Liver (tissue), 3 donors: ENCODE results near the gene ADA.

Experiments
- FOXA1 ChIP-seq: IDR thresholded peaks from 2 replicates; pipeline ENCODE4 v1.6.1; 2016; ENCODE audit warnings: antibody characterized with exemption
- FOXA2 ChIP-seq: IDR thresholded peaks from 2 replicates; pipeline ENCODE4 v1.6.1; 2016; ENCODE audit warnings: antibody characterized with exemption
- GABPA ChIP-seq, 2 donors: IDR thresholded peaks in 1 of 2; conservative IDR thresholded peaks in 1 of 2; 2 replicates each; pipeline ENCODE4 v1.6.1; 2016; ENCODE audit warnings: antibody characterized with exemption in 2 of 2, mild to moderate bottlenecking in 1 of 2, moderate library complexity in 1 of 2
- HNF4G ChIP-seq: IDR thresholded peaks from 2 replicates; pipeline ENCODE4 v1.6.1; 2016; ENCODE audit warnings: antibody characterized with exemption
- RAD21 ChIP-seq, 2 donors: IDR thresholded peaks; 2 replicates each; pipeline ENCODE4 v1.6.1; 2016; ENCODE audit warnings: antibody characterized with exemption in 2 of 2, mild to moderate bottlenecking in 2 of 2
- REST ChIP-seq: IDR thresholded peaks from 2 replicates; pipeline ENCODE4 v1.6.1; 2016; ENCODE audit warnings: antibody characterized with exemption, mild to moderate bottlenecking
- RXRA ChIP-seq, 2 donors: IDR thresholded peaks; 2 replicates each; pipeline ENCODE4 v1.6.1; 2017 to 2018; ENCODE audit warnings: antibody characterized with exemption in 2 of 2, mild to moderate bottlenecking in 1 of 2
- SP1 ChIP-seq: IDR thresholded peaks from 2 replicates; pipeline ENCODE4 v1.6.1; 2018; ENCODE audit warnings: antibody characterized with exemption, mild to moderate bottlenecking
- TAF1 ChIP-seq: conservative IDR thresholded peaks from 2 replicates; pipeline ENCODE4 v1.6.1; 2016; ENCODE audit warnings: antibody characterized with exemption, mild to moderate bottlenecking
- YY1 ChIP-seq: IDR thresholded peaks from 2 replicates; pipeline ENCODE4 v1.6.1; 2016; ENCODE audit warnings: antibody characterized with exemption, mild to moderate bottlenecking
- TF ChIP-seq, protein P1 (sequence below): fragments of 150-350 bp; IDR thresholded peaks from 2 replicates; pipeline ENCODE4 v1.5.1; 2017; ENCODE audit warnings: improper control_type of control experiment, low read depth, low read length; ENCODE audit not compliant: missing input control
- TF ChIP-seq, protein P2 (sequence below): IDR thresholded peaks from 2 replicates; pipeline ENCODE4 v1.6.1; 2016; ENCODE audit warnings: antibody characterized with exemption
- TF ChIP-seq, protein P3 (sequence below): IDR thresholded peaks from 2 replicates; pipeline ENCODE4 v1.6.1; 2016; ENCODE audit warnings: antibody characterized with exemption
- donor health status: healthy.
- donor health status: healthy.

DNA sequence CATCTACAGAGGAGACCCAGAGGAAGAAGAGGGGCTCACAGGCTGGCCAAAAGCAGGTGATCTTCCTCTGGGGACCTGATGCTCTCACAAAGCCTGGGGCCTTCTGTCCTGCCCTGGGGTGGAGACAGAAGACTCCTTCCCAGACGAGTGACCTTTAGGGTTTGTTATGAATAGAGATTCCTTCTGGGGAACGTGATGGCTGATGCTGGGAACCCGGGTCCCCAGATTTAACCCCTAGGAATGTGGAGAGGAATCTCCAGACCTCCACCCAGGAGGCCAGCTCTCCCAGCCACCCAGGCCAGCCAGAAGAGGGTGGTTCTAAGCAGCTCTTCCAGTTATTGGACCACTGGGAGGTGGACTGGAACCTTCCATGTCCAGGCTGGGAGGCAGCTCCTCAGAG is 46.9 kb upstream of the ADA start:
- TF ChIP-seq TAF1: no peak
- TF ChIP-seq, protein P1, sequence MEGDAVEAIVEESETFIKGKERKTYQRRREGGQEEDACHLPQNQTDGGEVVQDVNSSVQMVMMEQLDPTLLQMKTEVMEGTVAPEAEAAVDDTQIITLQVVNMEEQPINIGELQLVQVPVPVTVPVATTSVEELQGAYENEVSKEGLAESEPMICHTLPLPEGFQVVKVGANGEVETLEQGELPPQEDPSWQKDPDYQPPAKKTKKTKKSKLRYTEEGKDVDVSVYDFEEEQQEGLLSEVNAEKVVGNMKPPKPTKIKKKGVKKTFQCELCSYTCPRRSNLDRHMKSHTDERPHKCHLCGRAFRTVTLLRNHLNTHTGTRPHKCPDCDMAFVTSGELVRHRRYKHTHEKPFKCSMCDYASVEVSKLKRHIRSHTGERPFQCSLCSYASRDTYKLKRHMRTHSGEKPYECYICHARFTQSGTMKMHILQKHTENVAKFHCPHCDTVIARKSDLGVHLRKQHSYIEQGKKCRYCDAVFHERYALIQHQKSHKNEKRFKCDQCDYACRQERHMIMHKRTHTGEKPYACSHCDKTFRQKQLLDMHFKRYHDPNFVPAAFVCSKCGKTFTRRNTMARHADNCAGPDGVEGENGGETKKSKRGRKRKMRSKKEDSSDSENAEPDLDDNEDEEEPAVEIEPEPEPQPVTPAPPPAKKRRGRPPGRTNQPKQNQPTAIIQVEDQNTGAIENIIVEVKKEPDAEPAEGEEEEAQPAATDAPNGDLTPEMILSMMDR: no peak
- TF ChIP-seq FOXA1: no peak
- TF ChIP-seq REST: no peak
- TF ChIP-seq GABPA (IDR thresholded peaks at IDR 0.05 in 1 of 2, conservative IDR thresholded peaks at IDR 0.05 in 1 of 2): no peak
- TF ChIP-seq RXRA (IDR thresholded peaks at IDR 0.05): no peak
- TF ChIP-seq YY1: no peak
- TF ChIP-seq, protein P2, sequence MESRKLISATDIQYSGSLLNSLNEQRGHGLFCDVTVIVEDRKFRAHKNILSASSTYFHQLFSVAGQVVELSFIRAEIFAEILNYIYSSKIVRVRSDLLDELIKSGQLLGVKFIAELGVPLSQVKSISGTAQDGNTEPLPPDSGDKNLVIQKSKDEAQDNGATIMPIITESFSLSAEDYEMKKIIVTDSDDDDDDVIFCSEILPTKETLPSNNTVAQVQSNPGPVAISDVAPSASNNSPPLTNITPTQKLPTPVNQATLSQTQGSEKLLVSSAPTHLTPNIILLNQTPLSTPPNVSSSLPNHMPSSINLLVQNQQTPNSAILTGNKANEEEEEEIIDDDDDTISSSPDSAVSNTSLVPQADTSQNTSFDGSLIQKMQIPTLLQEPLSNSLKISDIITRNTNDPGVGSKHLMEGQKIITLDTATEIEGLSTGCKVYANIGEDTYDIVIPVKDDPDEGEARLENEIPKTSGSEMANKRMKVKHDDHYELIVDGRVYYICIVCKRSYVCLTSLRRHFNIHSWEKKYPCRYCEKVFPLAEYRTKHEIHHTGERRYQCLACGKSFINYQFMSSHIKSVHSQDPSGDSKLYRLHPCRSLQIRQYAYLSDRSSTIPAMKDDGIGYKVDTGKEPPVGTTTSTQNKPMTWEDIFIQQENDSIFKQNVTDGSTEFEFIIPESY: no peak
- no peak for TF ChIP-seq RAD21 (IDR thresholded peaks at IDR 0.05)
- TF ChIP-seq, protein P3, sequence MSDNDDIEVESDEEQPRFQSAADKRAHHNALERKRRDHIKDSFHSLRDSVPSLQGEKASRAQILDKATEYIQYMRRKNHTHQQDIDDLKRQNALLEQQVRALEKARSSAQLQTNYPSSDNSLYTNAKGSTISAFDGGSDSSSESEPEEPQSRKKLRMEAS: no peak
- TF ChIP-seq HNF4G: no peak
- no peak for TF ChIP-seq FOXA2
- TF ChIP-seq SP1: no peak
